ENCODE results near the gene FAM171A2. TPM values are rescaled to one million over a fixed set of nuclear protein-coding genes. Genes with fewer than 3 reads are reported as not detected.
A peak's percentile ranks its signal among the peaks of the same experiment; 100 is the strongest.

The FAM171A2 gene
- total and polyA plus RNA-seq, 2 of the 8 experiments (the other 6 are each of a cell fraction or from before 2014, with no cell fraction given): 21.9 to 24.1 TPM

DNA sequence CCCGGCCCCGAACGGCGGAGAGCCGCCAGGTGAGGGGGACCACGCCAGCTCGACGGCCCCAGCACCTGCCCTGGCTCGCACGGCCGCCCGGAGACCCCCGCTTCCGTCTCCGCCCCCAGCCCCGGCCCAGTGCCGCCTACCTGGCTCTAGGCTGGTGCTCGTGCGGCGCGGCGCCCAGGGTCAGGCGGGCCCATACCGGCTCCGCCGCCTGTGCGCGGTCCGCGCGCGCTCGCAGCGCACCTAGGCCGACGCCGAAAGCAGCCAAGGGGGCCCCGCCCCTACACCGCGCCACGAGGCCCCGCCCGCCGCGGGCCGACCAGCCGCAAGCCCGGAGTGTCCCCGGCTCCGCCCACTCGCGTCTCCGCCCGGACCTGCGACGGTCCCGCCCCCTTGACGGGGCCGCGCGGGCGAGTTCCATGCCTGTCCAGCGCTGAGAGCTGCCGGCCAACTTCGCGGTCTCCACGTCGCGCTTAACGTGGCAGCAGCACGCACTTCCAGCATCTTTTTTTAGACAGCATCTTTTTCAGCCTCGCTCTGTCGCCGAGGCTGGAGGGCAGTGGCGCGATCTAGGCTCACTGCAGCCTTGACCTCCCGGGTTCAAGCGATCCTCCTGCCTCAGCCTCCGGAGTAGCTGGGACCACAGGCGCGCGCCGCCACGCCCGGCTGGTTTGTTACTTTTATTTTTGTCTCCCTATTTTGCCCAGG is 38.9 kb downstream of the FAM171A2 start, which contains the start of gene SLC25A39 (continued):
- TF ChIP-seq KDM4A (IDR thresholded peaks at IDR 0.05; ENCODE audit: low read depth, low read length, severe bottlenecking): peak; percentile 65
- TF ChIP-seq EGR1 (IDR thresholded peaks at IDR 0.05; ENCODE audit: borderline replicate concordance, low read depth, low read length): peak; percentile 81; the same call in 1 of the 2 replicates
- no peak for TF ChIP-seq TCF12 (IDR thresholded peaks at IDR 0.05; ENCODE audit: low read depth, low read length)
- peak; percentile 4 for TF ChIP-seq RNF2 (IDR thresholded peaks at IDR 0.05; ENCODE audit: borderline replicate concordance, low read depth, low read length, missing control alignments, poor library complexity, severe bottlenecking)
- TF ChIP-seq MAX (IDR thresholded peaks at IDR 0.05): peak; percentile 48
- peak; percentile 83 for TF ChIP-seq SP1 (IDR thresholded peaks at IDR 0.05; ENCODE audit: low read depth, low read length)
- no peak for TF ChIP-seq GTF2F1 (IDR thresholded peaks at IDR 0.05; ENCODE audit: borderline replicate concordance, low read depth, low read length)
- TF ChIP-seq SRF (IDR thresholded peaks at IDR 0.05; ENCODE audit: low read depth, low read length): no peak
- TF ChIP-seq, protein P1, sequence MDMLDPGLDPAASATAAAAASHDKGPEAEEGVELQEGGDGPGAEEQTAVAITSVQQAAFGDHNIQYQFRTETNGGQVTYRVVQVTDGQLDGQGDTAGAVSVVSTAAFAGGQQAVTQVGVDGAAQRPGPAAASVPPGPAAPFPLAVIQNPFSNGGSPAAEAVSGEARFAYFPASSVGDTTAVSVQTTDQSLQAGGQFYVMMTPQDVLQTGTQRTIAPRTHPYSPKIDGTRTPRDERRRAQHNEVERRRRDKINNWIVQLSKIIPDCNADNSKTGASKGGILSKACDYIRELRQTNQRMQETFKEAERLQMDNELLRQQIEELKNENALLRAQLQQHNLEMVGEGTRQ (IDR thresholded peaks at IDR 0.05; ENCODE audit: low read length): 0 out of 2 replicates have a peak, but pooled peaks have one; percentile 12
- TF ChIP-seq YY1 (IDR thresholded peaks at IDR 0.05; ENCODE audit: low read depth, low read length): no peak
- 0 out of 2 replicates have a peak, but pooled peaks have one; percentile 17 for TF ChIP-seq JUND (IDR thresholded peaks at IDR 0.05; ENCODE audit: low read length)
- no peak for TF ChIP-seq MAFK (IDR thresholded peaks at IDR 0.05; ENCODE audit: low read depth, low read length)

Data from H1 (cell line).